Measurements from ENCODE around the gene CACNA1I.

Gene CACNA1I

GRCh38 chr22:39634530-39635405 is 64.2 kb downstream of the CACNA1I start:
- Mint-ChIP-seq H3K4me1 (peaks cover 38% of the 10 kb centered on the region), H3K4me3 (no peak overlapping the region), H3K9me3 (peaks cover 14% of the 10 kb centered on the region), H3K27me3 (ENCODE audit: low read depth, poor library complexity) (peaks cover 15% of the 10 kb centered on the region), H3K27ac (no peak overlapping the region), H3K36me3 (ENCODE audit: low read depth) (peaks cover 10% of the 10 kb centered on the region)
- no peak for DNase-seq
- TF ChIP-seq, protein P1, sequence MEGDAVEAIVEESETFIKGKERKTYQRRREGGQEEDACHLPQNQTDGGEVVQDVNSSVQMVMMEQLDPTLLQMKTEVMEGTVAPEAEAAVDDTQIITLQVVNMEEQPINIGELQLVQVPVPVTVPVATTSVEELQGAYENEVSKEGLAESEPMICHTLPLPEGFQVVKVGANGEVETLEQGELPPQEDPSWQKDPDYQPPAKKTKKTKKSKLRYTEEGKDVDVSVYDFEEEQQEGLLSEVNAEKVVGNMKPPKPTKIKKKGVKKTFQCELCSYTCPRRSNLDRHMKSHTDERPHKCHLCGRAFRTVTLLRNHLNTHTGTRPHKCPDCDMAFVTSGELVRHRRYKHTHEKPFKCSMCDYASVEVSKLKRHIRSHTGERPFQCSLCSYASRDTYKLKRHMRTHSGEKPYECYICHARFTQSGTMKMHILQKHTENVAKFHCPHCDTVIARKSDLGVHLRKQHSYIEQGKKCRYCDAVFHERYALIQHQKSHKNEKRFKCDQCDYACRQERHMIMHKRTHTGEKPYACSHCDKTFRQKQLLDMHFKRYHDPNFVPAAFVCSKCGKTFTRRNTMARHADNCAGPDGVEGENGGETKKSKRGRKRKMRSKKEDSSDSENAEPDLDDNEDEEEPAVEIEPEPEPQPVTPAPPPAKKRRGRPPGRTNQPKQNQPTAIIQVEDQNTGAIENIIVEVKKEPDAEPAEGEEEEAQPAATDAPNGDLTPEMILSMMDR (IDR thresholded peaks at IDR 0.05): no peak

GRCh38 chr22:39635719-39636118 is 65.2 kb downstream of the CACNA1I start:
- Mint-ChIP-seq H3K9me3 (peaks cover 18% of the 10 kb centered on the region), H3K36me3 (ENCODE audit: low read depth) (peaks cover 12% of the 10 kb centered on the region), H3K4me1 (peaks cover 31% of the 10 kb centered on the region), H3K27me3 (ENCODE audit: low read depth, poor library complexity) (peaks cover 15% of the 10 kb centered on the region), H3K4me3 (no peak overlapping the region), H3K27ac (no peak overlapping the region)
- DNase-seq: no peak
- TF ChIP-seq, protein P1 (IDR thresholded peaks at IDR 0.05): no peak

GRCh38 chr22:39638958-39639357 is 68.4 kb downstream of the CACNA1I start:
- no peak for DNase-seq
- H3K9me3 Mint-ChIP-seq: peaks cover 18% of the 10 kb centered on the region
- peaks cover 22% of the 10 kb centered on the region for H3K27me3 Mint-ChIP-seq (ENCODE audit: low read depth, poor library complexity)
- TF ChIP-seq, protein P1 (IDR thresholded peaks at IDR 0.05): no peak
- peaks cover 39% of the 10 kb centered on the region for H3K4me1 Mint-ChIP-seq
- H3K27ac Mint-ChIP-seq: no peak overlapping the region
- H3K36me3 Mint-ChIP-seq (ENCODE audit: low read depth): peaks cover 12% of the 10 kb centered on the region
- H3K4me3 Mint-ChIP-seq: no peak overlapping the region

DNA sequence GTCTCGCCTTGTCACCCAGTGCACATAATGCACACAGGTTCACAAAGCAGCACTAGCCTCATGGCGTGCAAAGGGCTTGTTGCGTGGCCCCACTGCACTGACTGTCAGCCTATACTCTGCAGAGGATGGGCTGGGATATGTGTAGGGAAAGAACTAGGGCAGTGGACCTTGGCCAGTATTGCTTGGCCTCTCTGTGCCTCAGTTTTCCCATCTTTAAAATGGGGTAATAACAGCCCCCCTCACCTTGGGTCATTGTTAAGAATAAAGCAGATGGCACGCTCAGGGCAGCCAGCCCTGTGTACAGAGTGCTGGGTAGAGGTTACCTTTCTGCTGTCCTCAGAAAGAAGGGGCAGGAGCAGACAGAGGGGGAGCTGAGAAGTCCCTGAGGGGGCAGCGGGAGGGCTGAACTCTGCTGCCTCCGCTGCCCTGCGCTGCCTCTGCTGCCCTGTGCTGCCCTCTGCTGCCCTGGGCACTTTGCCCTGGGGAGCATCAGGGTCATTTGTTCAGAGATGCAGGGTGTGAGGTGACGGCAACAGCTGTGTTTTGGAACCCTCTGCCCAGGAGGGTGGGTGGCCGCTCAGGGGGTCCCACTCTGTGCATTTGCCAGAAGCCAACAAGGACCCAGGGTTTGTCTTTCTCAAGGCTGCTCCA is 71.2 kb downstream of the CACNA1I start:
- TF ChIP-seq, protein P1 (IDR thresholded peaks at IDR 0.05): no peak
- no peak for DNase-seq
- peaks cover 12% of the 10 kb centered on the region for H3K36me3 Mint-ChIP-seq (ENCODE audit: low read depth)
- peaks cover 29% of the 10 kb centered on the region for H3K4me1 Mint-ChIP-seq
- no peak overlapping the region for H3K4me3 Mint-ChIP-seq
- peaks cover 14% of the 10 kb centered on the region for H3K27me3 Mint-ChIP-seq (ENCODE audit: low read depth, poor library complexity)
- peaks cover 18% of the 10 kb centered on the region for H3K9me3 Mint-ChIP-seq
- no peak overlapping the region for H3K27ac Mint-ChIP-seq

- Mint-ChIP-seq H3K36me3 (ENCODE audit: low read depth) (peaks cover 9% of the 10 kb centered on the region), H3K4me3 (no peak overlapping the region), H3K27ac (peak overlapping the region; percentile 61), H3K4me1 (peaks cover 43% of the 10 kb centered on the region), H3K27me3 (ENCODE audit: low read depth, poor library complexity) (peaks cover 10% of the 10 kb centered on the region), H3K9me3 (peaks cover 15% of the 10 kb centered on the region)
- TF ChIP-seq, protein P1 (IDR thresholded peaks at IDR 0.05): no peak
- no peak for DNase-seq
Measured at GRCh38 chr22:39643311-39644083, 72.9 kb downstream of the CACNA1I start.
